Activated CD8-positive, alpha-beta memory T cell treated with anti-CD3 and anti-CD28 coated beads, Interleukin-2, amount 50 U/mL, for 24 hours (primary cell): ENCODE data around the gene CIPC.

ENCODE experiments used
- DNase-seq: peaks from one replicate; pipeline ENCODE4 v3.0.0-alpha.2; 2020; ENCODE audit errors: extremely low read depth

CIPC gene

GRCh38 chr14:77125823-77126325, 27.8 kb downstream of the CIPC start:
- no peak for DNase-seq

DNA sequence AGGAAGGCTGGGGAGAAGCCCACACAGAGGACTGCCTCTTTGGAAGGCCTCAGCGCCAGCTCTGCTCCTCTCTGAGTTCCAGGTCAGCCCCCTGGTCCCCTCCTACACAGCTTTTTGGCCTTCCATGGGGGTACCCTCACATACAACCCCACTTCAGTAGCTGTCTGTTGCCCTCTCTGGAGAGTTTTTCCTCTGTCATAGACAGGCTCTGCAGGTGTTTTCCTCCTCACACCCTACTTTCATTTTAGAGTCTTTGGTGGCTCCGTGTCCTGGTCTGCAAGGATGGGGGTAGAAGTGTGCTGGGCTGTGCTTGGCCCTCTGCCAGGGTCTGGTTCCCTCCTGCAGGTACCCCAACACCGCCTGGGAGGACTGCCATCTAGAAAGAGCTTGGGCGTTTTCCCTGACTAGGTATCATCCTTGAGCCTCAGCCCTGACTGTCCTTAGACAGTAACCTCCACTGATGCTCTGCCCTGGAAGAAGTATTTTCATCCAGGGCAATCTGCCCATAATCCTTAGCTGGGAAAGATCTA, 28.5 kb downstream of the CIPC start:
- DNase-seq, result no peak

GRCh38 chr14:77128414-77128891, 30.4 kb downstream of the CIPC start:
- DNase-seq, result no peak

- no peak for DNase-seq
Observed at GRCh38 chr14:77130386-77130785, 32.3 kb downstream of the CIPC start.

- no peak for DNase-seq
Observed at GRCh38 chr14:77131206-77131605, 33.1 kb downstream of the CIPC start.

GRCh38 chr14:77131871-77132486, 33.9 kb downstream of the CIPC start:
- DNase-seq, result no peak

- DNase-seq, result no peak
Observed at GRCh38 chr14:77133720-77134338, 35.8 kb downstream of the CIPC start.

DNA sequence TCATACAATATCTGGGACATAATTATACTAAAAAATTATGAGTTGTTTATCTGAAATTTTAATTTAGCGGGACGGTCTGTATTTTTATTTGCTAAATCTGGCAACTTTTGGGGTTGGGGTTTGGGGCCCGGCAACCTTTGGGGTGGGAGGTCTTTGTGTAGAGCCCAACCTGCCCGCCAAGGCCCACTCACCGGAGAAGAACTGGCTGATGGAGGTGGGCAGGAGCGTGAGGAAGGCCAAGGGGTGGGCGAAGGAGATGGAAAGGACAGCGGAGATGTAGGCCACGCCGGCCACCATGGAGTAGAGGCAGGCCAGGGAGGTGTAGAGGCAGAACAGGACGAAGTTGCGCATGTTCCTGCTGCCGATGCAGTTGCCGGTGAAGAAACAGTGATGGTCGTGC, 41.0 kb downstream of the CIPC start:
- no peak for DNase-seq

GRCh38 chr14:77139540-77140358, 41.7 kb downstream of the CIPC start:
- DNase-seq, result peak; percentile 18

GRCh38 chr14:77140359-77141213, 42.5 kb downstream of the CIPC start:
- no peak for DNase-seq

DNA sequence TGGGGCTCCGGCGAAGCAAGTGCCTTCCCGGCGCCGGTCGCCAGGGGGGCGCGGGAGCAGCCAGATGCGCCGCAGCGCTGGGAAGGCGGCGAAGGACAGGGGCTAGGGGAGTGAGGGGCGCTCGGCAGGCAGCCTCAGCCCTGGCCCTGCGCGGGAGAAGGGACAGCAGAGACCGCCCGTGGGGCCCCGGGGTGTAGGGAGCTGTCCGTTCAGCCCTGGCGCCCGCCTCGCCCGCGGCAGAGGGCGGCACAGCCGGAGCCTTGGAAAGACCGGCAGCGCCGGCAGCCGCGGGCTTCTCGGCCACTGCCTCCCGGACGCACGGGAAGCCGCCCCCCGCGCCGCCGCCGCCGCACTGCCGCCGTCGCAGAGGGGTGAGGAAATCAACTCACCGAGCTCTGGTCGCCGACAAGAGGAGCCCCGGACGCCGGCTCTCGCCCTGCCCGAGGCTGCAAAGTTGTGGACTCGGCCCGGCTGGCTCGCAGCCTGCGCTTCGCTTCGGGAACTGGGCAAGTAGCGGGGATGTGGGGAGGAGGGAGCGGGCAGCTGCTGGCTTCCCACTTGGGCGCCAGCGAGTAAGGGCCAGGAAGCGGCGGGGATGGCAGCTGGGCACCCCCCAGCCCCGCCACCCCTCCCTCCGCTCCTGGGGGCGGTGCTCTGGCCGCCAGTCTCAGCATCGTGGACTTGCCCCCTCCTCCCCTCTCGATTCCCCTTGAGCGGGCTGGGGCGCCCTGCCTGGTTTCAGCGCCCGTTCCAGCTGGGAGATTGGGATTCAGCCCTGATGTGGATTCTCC, 43.4 kb downstream of the CIPC start, which contains the start of gene ZDHHC22:
ZDHHC22 (minus strand) TSS at position 578 of the 791 bp plus-strand sequence. CDS start 2,053 bp downstream, outside the sequence.
- no peak for DNase-seq

DNA sequence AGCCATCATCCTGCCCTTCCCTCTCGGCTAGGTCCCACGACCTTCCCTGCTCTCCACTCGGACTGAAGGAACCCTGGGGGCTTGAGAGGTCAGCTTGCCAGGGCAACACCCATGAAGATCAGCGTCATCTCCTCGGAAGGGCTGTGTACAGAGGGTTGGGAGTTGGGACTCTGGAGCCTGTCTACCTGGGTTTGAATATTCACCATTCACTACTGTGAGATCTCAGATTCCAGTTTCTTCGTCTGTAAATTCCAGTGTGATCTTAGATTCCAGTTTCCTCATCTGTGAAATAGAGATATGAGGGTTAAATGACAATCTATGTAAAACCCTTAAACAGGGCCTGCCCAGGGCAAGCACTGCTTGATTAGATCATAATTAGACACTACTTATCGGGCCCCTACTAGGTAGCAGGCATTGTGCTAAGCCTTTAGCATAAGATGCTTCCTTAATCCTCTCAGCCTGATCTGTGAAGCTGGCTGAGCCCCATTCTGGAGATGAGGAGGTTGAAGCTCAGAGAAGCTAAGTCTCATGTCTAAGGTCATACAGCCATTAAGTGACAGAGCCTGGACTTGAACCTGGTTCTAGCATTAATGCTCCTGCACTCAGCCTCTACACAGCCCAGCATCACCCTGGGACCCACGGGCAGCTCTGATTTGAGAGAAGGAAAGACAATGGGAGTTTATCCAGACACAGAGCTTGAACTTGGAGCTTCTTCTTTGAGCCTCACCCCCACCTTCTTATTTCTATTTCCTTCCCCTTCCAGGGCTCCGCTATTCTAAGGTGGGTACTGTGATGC, 44.1 kb downstream of the CIPC start:
- DNase-seq, result no peak

GRCh38 chr14:77143071-77143470, 45.0 kb downstream of the CIPC start:
- no peak for DNase-seq

- DNase-seq, result no peak
Observed at GRCh38 chr14:77144412-77145115, 46.5 kb downstream of the CIPC start.

DNA sequence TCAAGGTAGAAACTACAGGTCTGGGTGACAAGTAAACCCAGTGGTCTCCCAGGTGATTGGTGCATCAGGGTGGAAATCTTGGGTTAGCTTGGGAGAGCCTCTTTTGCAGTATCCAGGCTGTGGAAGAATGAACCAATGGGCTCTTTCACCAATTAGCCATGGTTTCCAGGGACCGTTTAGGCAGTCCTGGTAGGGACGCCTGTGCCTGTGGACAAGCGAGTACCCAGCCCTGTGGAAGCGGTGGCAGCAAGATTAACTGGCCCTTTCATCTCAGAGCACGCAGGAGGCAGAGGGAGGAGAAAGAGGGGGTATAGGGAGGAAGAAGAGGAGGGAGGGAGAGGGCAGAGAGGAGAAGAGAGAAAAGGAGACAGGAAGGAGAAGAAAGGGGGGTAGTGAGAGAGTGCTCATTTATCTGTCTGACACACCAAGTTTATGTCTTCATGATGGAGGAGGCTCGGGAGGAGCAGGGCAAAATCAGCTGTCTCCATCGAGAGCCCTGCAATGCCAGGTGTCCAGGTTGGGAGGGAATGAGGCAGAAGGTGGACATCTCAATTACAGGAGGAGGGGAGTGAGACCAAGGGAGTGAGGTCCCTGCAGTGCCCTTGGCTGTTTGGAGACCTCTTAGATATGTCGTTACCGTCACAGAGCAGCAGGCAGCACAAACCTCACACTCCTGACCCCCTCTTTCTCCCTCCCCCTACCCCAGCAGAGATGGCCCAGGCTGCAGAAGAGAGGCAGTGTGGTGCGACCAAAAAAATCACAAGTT, 48.1 kb downstream of the CIPC start:
- DNase-seq, result no peak

- DNase-seq, result no peak
Observed at GRCh38 chr14:77148510-77149231, 50.6 kb downstream of the CIPC start.

- DNase-seq, result no peak
Observed at GRCh38 chr14:77151245-77151644, 53.2 kb downstream of the CIPC start.
